ENCODE data around the gene CCDC112. TPM values are rescaled to one million over a fixed set of nuclear protein-coding genes. Genes with fewer than 3 reads are reported as not detected.

Gene CCDC112
- total RNA-seq, 1 donor: 12.6 TPM

GRCh38 chr5:115304496-115304895 lies 8.0 kb upstream of the CCDC112 start:
- TF ChIP-seq CTCF (IDR thresholded peaks at IDR 0.05; ENCODE audit: insufficient read depth, low read length): no peak
- no peak for DNase-seq (ENCODE audit: low read depth)
- H3K4me3 ChIP-seq (ENCODE audit: low read depth, low read length): no peak overlapping the region

- no peak for TF ChIP-seq CTCF (IDR thresholded peaks at IDR 0.05; ENCODE audit: insufficient read depth, low read length)
- no peak for DNase-seq (ENCODE audit: low read depth)
- no peak overlapping the region for H3K4me3 ChIP-seq (ENCODE audit: low read depth, low read length)
Measured at GRCh38 chr5:115298811-115299210, 2.4 kb upstream of the CCDC112 start.

- TF ChIP-seq CTCF (IDR thresholded peaks at IDR 0.05; ENCODE audit: insufficient read depth, low read length): no peak
- DNase-seq (ENCODE audit: low read depth): peak; percentile 51
- peak overlapping the region; percentile 47 for H3K4me3 ChIP-seq (ENCODE audit: low read depth, low read length)
Measured at GRCh38 chr5:115297031-115297430, 577 bp upstream of the CCDC112 start.

- no peak for TF ChIP-seq CTCF (IDR thresholded peaks at IDR 0.05; ENCODE audit: insufficient read depth, low read length)
- H3K4me3 ChIP-seq (ENCODE audit: low read depth, low read length): peak overlapping the region; percentile 85
- DNase-seq (ENCODE audit: low read depth): peak; percentile 4
Measured at GRCh38 chr5:115295777-115296123, 704 bp downstream of the CCDC112 start.

GRCh38 chr5:115291397-115291796 lies 5.1 kb downstream of the CCDC112 start:
- DNase-seq (ENCODE audit: low read depth): no peak
- TF ChIP-seq CTCF (IDR thresholded peaks at IDR 0.05; ENCODE audit: insufficient read depth, low read length): no peak
- H3K4me3 ChIP-seq (ENCODE audit: low read depth, low read length): no peak overlapping the region

- H3K4me3 ChIP-seq (ENCODE audit: low read depth, low read length): no peak overlapping the region
- DNase-seq (ENCODE audit: low read depth): no peak
- no peak for TF ChIP-seq CTCF (IDR thresholded peaks at IDR 0.05; ENCODE audit: insufficient read depth, low read length)
Measured at GRCh38 chr5:115289104-115289503, 7.3 kb downstream of the CCDC112 start.

GRCh38 chr5:115284021-115284420 lies 12.4 kb downstream of the CCDC112 start:
- no peak for TF ChIP-seq CTCF (IDR thresholded peaks at IDR 0.05; ENCODE audit: insufficient read depth, low read length)
- DNase-seq (ENCODE audit: low read depth): no peak
- H3K4me3 ChIP-seq (ENCODE audit: low read depth, low read length): no peak overlapping the region

All from fibroblast of the aortic adventitia (primary cell).